HK-2 (cell line): ENCODE data around the gene TAT.
A peak's percentile ranks its signal among the peaks of the same experiment; 100 is the strongest.
"Not testable (repeated sequence)": the region's sequence is repeated elsewhere in the genome, so short reads cannot be mapped to it uniquely, and the experiment has no call there.

Source experiments
- DNase-seq: peaks from one replicate; pipeline ENCODE4 v3.0.0-alpha.2; 2018; ENCODE audit not compliant: unreplicated experiment

TAT gene

DNA sequence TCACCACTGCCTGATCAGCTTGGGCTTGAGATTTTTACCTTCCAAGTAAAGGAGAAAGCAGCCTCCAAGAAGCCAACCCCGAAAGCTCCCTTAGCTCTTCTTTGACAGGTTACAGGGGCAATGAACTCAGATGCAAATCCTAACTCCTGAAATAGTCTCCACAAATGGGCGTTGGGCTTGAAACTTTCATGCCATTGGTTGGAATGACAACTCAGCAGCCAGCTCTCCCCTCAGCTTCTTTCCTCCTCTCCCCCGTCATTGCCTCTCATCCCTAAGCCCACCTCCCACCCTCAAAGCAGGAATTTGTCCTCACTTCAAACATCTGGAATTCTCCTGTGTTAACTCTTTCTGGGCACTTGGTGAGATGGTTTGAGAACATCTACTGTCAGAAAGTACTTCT is at the start of gene TAT:
Gene TAT (minus strand): TSS at position 122 of the 400 bp plus-strand sequence. CDS start 677 bp downstream, outside the sequence.
- no peak for DNase-seq

DNA sequence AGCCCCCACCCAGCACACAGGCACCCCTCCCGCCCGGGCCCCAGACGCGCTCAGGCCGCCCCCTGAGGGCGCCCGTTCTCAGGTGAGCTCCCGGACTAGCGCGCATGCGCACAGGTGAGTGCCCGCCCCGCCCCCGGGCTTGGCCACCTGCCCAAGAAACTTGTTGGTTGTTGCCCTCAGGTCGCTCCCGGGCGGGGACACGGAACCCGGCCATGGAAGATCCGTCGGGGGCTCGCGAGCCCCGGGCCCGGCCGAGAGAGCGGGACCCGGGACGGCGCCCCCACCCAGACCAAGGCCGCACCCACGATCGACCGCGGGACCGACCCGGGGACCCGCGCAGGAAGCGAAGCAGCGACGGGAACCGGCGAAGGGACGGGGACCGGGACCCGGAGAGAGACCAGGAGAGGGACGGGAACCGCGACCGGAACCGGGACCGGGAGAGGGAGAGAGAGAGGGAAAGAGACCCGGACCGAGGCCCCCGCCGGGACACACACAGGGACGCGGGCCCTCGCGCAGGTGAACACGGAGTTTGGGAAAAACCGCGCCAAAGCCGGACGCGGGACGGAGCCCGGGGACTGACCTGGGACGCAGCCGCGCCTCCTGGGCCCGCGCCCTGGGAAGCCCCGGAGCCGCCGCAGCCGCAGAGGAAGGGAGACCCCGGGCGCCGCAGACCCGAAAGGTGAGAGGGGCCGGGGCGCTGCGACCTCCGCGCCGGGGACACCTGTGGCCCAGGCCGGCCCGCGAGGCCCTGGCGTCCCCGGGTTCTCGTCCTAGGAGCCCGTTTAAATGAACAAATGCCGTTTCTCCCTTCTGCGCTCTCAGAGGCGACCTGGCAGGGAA is 49.3 kb upstream of the TAT start, which contains the start of gene MARVELD3:
Gene MARVELD3 (plus strand): TSS at position 167 of the 840 bp plus-strand sequence. CDS start 46 bp downstream, at position 213.
- DNase-seq: peak; percentile 50

DNA sequence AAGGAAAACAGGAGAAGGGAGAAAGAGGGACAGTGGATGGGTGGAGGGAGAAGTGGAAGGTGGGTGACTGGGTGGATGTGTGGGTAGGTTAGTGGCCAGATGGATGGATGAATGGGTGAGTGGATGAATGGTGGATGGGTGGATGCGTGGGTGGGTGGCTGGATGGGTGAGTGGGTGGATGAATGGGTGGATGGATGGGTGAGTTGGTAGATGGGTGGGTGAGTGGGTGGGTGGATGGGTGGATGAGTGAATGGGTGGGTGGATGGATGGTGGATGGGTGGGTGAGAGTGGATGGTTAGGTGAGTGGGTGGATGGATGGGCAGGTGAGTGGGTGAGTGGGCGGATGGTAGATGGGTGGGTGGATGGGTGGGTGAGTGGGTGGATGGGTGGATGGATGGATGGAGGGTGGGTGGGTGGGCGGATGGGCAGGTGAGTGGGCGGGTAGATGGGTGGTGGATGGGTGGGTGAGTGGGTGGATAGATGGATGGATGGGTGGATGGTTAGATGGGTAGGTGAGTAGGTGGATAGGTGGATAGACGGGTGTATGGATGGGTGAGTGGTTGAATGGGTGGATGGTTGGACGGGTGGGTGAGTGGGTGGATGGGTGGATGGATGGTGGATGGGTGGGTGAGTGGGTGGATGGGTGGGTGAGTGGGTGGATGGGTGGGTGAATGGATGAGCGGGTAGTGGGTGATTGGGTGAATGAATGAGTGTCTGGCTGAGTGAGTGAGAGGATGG is 48.4 kb upstream of the TAT start:
- no peak for DNase-seq

DNA sequence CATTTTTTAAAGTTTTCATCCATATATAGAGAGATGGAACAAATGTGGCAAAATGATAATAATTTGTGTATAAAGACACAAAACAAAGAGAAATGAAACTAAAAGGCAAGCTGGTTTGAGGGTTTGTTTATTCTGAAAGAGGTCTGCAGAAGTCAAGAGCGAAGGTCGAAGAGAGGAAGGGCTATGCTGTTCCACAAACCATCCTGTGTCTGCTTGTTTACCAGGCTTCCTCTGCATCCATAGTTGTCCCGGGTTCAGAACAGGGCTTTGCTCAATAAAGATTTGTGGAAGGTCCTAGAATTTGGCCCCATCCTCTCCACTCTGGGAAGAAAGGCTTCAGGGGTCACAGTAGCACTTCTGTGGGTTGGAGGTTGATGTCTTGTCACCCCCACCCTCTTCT is 46.7 kb upstream of the TAT start:
- DNase-seq: no peak

DNA sequence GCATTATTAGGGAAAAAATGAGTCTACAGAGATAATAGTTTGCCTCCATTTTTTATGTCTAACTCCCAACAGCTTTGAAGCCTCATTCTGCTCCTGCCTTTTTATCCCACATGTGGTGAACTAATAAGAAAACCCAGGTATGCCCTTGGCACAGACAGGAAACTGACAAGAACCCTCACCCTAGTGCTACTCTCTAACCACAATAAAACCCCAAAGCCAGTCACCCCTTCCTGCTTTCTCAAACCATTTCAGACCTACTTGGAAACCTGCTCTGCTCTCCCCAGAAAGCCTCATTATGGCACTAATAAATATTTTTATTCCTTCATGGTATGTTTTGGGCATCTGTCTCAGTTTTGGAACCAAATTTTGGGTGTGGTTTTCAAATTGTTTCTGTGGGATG is 45.2 kb upstream of the TAT start:
- no peak for DNase-seq

DNA sequence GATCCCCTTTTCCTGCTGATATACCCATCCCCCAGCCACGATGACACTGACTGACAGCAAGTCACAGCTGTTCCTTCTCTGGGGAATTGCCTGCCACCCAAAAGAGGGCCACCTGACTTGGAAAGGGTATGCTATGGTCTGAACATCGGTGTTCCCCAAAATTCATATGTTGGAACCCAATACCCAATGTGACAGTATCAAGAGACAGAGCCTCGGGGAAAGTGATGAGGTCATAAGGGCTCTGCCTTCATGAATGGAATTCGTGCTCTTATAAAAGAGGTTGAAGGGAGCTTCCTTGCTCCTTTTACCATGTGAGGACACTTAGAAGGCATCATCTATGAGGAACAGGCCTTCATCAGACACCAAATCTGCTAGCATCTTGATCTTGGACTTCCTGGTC is 41.5 kb upstream of the TAT start:
- DNase-seq: no peak

GRCh38 chr16:71614956-71615355 is 38.1 kb upstream of the TAT start:
- DNase-seq: not testable (repeated sequence)

GRCh38 chr16:71610936-71611871 is 34.3 kb upstream of the TAT start:
- DNase-seq: peak; percentile 80

GRCh38 chr16:71610447-71610846 is 33.6 kb upstream of the TAT start:
- no peak for DNase-seq

DNA sequence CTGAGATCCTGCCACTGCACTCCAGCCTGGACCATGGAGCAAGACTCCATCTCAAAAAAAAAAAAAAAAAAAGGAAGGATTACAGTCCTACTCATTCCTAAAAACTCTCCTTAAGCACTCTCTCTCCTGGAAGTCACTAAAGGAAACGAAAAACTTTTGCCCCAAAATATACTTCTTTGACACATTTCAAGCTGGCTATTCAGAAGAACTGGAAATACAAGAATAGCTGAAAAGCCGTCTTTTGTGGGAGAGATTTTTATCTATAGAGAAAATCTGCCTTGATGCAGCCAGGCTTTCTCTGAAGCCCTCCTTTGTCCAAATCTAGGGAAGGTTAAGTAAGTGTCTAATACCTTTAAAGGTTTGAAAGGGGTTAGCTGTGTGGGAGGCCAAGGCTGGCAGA is 32.2 kb upstream of the TAT start:
- no peak for DNase-seq

DNA sequence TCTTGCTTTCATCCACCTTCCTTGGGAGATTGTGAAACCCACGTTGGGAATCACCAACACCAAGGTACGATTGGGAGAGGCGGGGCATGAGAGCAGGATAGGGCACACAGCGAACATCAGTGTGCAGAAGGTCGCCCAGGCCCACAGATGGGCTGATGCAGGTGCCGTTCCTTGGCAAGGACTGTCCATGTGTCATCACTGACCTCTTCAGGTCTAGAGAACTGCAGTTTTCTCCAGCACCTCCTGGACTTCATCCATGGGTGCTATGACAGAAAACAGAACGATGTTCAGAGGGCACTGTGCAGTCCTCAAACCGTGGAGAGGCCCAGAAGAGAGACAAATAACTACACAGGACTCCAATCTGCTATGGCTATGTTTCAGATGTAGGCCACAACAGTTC is 23.9 kb upstream of the TAT start:
- DNase-seq: no peak

DNA sequence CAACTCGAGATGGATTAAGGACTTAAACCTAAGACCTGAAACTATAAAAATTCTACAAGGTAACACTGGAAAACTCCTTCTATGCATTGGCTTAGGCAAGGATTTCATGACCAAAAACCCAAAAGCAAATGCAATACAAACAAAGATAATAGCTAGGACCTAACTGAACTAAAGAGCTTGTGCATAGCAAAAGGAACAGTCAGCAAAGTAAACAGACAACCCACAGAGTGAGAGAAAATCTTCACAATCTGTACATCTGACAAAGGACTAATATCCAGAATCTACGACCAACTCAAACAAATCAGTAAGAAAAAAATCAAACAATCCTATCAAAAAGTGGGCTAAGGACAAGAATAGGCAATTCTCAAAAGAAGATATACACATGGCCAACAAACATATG is 21.5 kb upstream of the TAT start:
- not testable (repeated sequence) for DNase-seq

- DNase-seq: not testable (repeated sequence)
Measured at GRCh38 chr16:71595340-71595826, 18.5 kb upstream of the TAT start.

DNA sequence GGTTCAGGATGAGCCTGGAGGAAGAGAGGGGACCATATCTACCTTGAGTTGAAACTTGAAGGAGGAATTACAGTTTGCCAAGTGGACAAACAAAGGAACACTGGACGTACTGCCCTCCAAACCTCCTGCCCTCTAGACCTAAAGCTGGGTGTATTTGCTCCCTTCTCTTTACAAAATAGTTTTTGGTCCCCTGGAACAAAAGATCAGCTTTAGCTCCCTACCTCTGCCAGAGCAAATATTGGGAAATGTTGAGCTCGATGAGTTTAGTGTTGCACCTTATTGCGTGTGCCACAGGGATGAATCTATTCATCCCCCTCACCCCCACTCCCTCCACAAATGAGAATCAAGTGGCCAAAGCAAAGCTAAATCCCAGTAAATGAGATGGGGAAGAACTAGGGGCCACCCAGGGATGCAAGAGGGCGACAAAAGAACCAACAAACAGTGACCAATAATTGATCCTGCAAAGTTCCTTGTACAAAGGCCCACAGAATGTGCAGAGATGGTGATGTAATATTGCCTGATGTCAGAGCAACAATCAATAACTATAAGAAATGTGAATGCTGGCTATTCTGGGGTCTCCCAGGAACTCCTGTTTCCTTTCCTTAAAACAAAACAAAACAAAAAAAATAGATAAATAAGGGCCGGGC is 17.2 kb upstream of the TAT start:
- DNase-seq: no peak

DNA sequence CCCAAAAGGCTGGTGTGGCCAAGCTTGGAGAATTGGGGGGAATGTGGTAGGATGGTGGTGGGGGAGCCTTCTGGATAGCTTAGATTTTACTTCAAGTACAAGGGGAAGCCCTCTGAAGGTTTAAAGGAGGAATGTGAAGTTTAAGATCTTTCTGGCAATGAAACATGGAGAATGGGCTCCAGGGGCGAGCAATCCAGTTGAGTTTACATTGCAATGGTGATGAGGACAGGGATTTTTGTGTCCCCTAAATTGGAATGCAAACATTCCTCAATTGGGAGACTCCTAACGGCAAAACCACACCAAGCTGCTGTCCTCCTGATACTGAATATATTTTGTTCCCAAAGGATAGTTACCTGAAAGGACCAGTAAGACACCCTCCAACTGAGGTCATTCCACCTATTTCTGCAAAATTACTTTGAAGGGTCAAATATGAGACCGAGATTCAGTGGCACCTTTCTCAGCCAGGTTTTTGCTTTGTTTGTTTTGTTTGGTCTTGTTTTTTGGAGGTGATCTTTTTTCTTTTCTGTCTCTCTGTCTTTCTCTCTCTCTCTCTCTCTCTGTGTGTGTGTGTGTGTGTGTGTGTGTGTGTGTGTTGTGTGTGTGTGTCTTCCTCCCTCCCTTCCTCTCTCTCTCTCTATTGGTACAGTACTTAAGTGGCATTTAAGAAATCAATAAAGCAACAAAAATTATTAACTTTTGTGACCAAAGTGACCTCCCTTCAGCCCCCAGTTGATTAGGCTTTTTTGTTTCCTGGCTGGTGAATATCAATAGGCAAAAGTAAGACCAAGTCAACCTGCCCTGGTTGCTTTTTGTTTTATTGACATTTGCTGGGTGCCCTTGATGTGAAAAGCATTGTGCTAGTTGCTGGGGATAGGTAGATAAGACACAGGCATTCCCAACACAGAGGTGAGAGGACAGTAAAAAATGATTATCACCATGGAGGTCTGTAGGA is 16.4 kb upstream of the TAT start:
- DNase-seq: no peak

DNA sequence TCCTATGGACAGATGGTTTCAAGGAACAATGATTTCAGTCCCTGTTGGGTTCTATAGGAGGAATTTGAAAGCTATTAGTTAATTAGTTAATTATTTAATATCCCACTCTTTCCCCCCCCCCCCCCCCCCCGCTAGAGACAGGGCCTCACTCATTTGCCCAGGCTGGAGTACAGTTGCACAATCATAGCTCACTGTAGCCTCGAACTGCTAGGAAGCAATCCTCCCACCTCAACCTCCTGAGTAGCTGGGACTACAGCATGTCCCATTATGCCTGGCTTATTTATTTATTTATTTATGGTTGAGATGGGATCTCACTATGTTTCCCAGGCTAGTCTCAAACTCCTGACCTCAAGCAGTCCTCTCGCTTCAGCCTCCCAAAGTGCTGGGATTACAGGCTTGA is 15.0 kb upstream of the TAT start:
- no peak for DNase-seq

DNA sequence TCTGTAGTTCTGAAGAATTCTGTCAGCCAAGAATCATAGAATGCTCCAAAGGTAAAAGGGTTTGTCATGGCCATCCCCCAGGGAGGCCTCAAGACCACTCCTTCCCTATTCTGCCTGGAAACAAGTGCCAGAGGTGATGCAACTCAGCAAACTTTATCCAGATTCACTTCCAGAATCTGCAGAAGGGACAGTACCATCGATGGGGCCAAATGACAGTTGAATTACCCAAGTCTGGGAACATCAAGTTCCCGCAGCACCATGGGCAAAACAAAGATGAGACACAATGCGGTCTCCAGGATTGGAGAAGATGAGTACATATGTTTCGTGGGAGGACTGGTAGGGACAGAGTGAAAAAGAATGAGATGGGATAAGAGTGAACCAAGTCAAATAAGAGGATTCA is 13.7 kb upstream of the TAT start:
- no peak for DNase-seq

GRCh38 chr16:71590071-71590470 is 13.2 kb upstream of the TAT start:
- DNase-seq: not testable (repeated sequence)

GRCh38 chr16:71589334-71589733 is 12.4 kb upstream of the TAT start:
- DNase-seq: not testable (repeated sequence)

DNA sequence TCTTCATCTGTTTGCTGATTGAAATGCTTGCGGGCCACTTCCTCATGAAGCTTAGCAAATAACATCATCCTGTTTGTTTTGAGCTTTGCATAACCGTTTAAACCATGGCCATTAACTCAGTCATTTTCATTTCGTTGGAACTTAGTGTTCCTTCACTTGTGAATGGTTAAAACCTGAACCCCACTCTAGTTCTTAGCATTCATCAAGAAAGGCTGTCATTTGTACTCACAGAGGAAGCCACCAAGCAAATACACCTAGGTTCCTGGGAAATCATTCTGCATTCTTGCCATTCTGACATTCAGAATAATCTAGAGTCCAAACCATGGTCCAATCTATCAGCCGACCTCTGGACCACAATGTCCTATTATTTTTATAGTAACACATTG is 8.4 kb upstream of the TAT start:
- DNase-seq: no peak
